GM12872 (cell line): ENCODE results near the gene DISC1.

ENCODE experiments used
- TF ChIP-seq, protein P1 (sequence below): IDR thresholded peaks from 3 replicates; pipeline ENCODE4 v1.5.1; 2011; ENCODE audit warnings: low read depth, mild to moderate bottlenecking, low read length, moderate library complexity; ENCODE audit not compliant: insufficient read depth

The DISC1 gene

DNA sequence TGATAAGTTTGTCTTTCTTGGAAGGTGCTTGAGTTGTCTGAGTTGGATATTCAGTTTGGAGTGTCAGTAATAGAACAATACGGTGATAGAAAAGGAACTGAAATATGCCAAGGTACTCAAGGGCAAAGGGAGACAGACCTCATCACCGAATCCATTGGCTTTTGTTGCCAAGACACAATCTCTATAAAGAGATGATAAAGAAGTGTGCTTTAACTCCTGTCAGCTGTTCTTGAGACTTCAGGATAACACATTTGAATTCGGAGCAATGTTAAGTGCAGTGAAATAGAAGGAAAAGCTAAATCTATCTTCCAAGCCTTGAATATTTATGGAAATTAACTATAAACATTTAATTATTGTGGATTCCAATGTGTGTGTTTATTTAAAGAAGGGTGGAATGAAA is 194.7 kb downstream of the DISC1 start:
- TF ChIP-seq, protein P1, sequence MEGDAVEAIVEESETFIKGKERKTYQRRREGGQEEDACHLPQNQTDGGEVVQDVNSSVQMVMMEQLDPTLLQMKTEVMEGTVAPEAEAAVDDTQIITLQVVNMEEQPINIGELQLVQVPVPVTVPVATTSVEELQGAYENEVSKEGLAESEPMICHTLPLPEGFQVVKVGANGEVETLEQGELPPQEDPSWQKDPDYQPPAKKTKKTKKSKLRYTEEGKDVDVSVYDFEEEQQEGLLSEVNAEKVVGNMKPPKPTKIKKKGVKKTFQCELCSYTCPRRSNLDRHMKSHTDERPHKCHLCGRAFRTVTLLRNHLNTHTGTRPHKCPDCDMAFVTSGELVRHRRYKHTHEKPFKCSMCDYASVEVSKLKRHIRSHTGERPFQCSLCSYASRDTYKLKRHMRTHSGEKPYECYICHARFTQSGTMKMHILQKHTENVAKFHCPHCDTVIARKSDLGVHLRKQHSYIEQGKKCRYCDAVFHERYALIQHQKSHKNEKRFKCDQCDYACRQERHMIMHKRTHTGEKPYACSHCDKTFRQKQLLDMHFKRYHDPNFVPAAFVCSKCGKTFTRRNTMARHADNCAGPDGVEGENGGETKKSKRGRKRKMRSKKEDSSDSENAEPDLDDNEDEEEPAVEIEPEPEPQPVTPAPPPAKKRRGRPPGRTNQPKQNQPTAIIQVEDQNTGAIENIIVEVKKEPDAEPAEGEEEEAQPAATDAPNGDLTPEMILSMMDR, result no peak

DNA sequence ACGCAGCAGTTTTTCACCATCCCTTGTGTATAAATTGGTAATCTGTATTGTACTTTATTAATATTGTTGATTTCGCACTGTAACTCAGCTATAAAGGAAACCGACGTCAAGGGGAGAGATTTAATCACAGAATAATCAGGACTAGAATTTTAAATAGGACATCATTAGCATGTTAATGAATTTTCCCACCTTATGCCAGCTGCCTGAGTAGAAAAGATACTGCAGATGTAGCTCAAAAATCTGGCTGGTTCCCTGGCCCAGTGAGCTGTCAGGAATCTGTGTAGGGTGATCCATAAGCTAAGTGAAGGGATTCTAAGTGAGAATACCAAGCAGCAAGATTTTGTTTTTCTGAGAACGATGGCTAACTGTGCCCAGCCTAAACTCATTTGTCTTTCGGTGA is 195.5 kb downstream of the DISC1 start:
- TF ChIP-seq, protein P1, result no peak

DNA sequence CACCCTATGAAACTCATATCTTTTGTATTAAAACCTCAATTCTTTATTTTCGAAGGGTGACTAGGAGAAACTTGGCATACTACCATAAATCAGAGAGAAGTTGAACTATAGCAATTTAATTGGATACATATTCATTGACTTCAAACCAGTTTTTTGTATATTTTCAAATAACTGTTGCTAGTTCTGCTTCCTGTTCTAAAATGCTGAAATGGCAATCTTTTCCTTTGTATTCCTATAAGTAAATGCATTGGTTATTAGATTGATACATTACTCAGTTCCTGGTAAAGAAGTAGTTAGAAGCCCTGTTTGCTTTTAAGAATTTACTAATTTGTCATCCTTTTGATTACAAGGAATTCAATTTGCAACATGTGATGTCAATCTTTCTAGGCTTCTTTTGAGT is 200.0 kb downstream of the DISC1 start:
- TF ChIP-seq, protein P1, result no peak

DNA sequence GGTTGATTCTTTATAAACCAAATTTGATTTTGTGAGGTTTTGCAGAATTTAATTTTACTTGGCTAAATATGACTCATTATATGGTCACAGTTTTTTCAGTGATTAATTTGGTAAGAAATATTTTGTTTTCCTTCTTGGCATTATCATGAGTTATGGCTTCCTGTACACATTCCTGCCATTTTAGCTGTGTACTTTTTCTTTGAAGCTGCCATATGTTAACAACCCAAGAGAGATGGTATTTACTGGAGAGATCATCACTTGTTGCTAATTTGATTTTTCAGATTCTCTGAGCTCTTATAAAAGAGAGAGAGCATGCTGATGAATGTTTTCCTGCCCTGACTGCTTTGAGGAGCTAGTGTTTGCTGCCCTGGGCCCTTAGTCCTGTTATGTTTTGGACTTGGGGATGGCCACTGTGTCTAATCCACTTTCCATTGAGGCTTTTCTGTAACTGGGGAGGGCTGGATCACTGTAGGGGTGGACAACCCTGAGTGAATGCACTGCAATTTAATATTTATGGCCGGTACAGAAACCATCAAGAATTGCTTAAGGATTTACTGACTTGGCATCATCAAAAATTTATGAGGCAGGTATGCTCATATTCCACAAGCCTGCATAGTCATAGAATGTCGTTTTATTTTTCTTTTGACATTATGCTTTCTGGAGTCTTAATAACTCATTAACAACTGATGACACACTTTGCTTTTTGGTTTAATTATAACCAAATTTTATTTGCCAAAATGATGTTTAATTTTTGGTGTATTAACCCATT is 200.9 kb downstream of the DISC1 start:
- TF ChIP-seq, protein P1, result no peak

DNA sequence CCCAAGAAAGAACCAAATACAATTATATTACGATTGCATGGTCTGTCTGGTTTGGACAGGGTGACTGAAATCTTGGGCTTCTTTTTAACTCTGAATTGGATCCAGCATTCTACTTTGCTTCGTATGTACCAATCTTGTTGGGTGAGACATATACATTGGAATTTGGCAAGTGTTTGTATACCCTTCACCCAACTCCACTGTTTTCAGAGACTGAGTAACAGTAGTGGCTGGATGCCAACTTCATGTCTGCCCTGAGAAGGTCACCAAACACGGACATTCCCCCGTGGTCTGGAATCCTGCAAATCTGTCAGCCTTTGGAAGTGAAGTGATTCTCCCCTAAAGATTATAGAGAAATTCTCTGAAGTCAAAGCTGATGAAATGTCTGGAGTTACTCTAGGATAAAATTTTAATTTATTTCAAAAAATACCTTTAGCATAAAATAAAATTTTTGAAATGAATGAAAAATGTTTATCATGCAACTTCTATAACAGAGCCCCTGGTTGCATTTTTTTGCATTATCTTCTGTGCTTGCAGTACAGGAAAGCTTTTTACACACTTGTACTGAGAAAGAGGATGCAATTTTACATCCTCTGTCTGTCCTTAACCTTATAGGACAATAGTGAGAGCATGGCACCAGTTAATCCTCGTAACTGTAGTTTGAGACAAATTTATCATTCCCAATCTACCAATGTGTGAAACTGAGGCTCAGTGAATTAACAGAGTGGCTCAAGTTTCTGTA is 201.8 kb downstream of the DISC1 start:
- TF ChIP-seq, protein P1, result no peak

DNA sequence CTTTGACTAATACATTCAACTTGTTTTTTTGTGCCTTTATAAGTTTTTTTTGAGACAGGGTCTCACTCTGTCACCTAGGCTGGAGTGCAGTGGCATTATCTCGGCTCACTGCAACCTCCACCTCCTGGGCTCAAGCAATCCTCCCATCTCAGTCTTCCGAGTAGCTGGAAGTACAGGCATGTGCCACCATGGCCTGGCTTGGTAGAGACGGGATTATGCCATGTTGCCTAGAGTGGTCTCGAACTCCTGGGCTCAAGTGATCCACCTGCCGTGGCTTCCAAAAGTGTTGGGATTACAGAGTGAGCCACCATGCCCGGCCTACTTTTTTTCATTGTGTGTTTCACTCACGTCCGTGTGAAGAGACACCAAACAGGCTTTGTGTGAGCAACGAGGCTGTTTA is 202.7 kb downstream of the DISC1 start:
- TF ChIP-seq, protein P1, result no peak

DNA sequence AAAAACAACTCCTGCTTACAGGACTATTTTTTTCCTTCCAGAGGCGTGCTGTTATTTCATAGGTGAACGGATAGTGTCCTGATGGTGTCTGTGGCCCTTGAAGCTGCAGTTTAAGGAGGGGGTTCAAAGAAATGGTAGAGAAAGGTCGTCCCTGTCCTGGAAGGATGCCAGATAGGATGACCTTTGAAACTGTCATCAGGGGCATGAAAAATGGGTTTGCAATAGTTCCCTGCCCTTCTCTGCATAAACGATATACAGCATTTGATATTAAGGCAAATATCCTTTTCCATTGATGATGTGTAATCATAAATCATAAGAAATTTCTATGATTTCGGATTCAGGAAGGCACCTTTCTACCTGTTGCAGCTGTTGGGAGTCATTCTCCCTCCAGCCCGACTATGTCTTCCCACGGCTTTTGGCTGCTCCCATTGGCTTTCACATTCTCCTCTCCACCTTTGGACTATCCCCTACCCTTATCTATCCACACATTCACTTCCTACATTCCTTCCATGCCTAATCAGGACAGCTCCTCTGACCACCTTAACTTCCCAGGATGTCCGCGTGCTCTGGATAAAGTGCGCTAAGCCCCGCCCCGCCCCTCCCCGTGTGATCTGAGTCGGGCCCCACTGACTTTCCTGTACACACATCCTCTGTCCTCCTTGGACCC is 209.8 kb downstream of the DISC1 start:
- TF ChIP-seq, protein P1, result no peak
